ENCODE results near the gene DCTN2. TPM values are rescaled to one million over a fixed set of nuclear protein-coding genes. Genes with fewer than 3 reads are reported as not detected.
"Not testable (repeated sequence)": the region's sequence is repeated elsewhere in the genome, so short reads cannot be mapped to it uniquely, and the experiment has no call there.

Gene DCTN2
- total RNA-seq, result 95.0 TPM
- long read RNA-seq, transcript DCTN2-209 (14 exons, 2,061 nt), result major isoform, 294 of 403 reads
- long read RNA-seq, partial matches to known transcripts, result 6 of 403 reads
- long read RNA-seq, other reads (novel, unspliced or antisense), result 102 of 403 reads

DNA sequence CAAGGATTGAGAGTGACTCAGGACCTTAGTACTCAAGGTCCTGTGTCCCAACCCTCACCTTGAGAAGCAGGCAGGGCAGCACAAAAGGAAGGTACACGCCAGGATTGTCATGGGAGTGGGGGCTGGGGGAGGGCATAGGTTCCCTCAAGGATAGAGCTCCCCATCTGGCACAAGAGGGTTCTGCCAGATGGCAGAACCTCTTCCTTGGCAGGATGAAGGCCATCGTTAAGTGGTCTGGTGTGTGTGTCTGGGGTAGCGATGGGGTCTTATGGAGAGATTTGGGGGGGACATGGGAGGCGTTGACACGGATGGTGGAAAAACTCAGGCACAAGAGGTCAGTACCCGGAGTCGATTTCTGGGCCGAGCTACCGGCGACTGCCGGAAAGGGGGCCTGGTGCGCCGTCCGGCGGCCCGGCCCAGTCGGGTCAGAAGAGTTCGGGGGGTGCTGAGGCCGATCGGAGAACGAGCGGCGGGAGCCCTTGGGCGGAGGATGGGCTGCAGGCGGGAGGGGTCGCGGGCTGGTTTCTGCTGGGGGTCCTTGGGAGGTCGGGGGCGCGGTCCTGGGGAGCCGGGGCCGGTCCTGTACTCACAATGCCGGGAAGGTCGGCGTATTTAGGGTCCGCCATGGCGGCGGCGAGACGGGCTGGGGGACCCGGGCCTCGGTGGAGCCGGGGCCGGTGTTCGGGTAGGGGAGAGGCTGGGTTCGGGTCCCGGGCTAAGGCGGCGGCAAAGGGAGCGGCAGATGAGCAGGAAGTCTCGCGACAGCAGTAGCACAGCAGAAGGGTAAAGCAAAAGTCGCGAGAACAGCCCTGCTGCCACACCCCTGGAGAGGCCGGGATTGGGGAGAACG is at the start of gene DCTN2:
TSS of gene DCTN2 (minus strand) at position 755 of the 850 bp plus-strand sequence. CDS start at position 626, 129 bp downstream.
- peak; percentile 98 for ATAC-seq (ENCODE audit: poor library complexity)
- peak; percentile 96 for DNase-seq
- intact Hi-C loops (cut with DNase I), result no loop called here

DNA sequence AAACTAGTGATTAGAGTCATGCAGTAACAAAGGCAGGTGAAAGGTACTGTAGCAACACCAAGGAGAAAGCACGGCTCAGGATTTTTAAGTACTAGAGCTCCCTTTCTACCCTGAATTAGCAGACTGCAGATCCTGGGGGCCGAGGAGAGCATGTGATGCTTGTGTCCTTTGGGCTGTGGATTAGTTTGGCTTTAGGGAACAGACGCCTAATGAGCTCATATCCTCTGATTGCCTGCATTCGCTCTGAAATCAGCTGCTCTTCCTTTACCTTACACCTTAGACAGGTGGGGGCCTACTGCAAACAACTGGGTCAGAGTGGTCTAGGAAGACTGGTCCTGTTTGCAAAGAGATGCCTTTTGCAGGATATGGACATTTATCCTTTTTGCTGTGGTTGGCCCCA is 46.2 kb upstream of the DCTN2 start:
- ATAC-seq (ENCODE audit: poor library complexity), result no peak
- no peak for DNase-seq

DNA sequence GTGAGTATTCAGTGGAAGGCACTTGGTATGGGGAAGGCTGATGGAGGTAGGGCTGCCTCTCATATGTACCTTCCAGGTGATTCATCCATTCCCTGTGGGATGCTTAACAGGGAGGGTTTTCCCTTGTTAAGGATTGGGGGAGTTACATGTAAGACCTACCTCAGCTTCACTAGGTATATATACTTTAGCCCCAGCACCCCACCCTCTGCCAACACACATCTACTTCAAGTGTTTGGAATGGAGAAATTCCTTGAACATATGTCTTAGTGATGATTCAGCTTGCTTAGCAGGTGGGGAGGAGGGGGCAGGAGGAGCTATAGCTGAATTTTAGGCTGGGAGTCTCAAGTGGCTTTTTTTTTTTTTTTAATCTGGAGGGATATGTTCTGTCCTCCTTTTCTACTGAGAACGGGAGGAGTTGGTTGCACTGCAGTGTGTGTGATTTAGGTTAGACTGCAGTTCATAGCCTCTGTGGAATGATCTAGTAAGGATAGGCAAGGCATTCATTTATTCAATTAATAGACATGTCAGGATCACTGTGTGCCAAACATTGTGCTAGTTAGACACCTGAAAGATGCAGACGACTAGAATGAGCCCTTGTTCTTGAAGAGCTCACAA is 45.7 kb upstream of the DCTN2 start:
- ATAC-seq (ENCODE audit: poor library complexity), result no peak
- intact Hi-C loops (cut with DNase I), result no loop called here
- no peak for DNase-seq

More for the DNA sequence above, 46.2 kb upstream of the DCTN2 start:
- intact Hi-C loops (cut with DNase I), result no loop called here

DNA sequence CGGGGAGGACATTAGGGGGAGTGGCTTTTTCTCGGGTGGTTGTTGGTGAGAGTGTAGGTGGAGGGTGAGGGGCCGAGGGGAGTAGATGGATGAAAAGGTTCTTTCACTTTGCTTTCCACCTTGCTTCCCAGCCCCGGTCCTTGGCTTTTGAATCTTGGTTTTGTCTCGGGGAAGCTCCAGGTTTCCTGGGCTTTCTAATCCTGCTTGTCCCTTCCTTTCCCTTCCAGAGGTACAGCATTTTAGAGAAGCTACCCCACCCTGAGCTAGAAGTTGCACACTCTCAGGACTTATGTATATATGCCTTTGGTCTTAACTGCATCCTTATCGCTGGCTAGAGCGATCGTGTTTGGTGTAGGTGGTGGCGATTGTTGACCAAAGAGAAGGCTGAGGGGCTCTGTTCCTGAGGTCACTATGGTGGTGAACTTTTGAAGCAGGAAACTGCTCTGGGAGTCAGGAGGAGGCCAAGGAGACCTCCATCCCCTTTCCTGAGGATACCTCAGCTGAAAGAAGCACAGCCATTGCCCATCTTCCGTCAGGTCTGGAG is 44.9 kb upstream of the DCTN2 start:
- intact Hi-C loops (cut with DNase I), result no loop called here

DNA sequence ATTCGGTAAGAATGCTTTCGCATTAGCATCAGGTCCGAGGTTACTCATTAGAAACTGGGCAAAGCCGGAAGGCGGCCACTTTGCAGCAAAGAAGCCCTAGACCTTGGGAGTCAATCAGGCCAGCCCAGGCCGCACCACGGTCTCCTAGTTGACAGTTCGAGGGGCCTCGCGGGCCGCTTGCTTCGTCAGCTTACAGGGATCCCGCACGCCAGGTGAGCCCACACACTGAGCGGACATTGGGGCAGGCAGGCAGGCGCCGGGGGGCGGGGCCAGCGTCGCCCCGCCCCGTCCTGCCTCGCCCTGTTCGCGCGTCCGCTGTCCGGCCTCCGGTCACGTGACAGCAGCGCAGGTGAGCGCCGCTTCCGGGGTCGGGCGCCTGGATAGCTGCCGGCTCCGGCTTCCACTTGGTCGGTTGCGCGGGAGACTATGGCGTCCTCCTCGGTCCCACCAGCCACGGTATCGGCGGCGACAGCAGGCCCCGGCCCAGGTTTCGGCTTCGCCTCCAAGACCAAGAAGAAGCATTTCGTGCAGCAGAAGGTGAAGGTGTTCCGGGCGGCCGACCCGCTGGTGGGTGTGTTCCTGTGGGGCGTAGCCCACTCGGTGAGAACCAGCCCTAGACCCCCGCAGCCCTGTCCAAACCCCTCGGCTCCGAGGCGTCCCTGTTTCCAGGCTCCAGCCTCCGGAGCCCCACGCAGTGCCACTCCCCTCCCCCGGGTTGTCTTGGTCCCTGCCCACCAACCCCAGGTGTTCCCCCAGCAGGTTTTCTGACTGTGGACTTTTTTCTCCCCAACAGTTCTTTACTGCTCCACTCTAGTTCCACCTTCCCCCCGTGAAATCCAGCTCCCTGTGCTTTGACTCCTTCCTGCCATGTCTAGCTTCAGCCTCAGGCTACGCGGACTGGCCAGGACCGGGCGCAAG is 44.1 kb upstream of the DCTN2 start, which contains the start of gene PIP4K2C:
TSS of gene PIP4K2C (plus strand) at position 329 of the 918 bp plus-strand sequence. CDS start at position 427, 98 bp downstream.
- intact Hi-C loops (cut with DNase I), result no loop called here
- ATAC-seq (ENCODE audit: poor library complexity), result peak; percentile 100
- DNase-seq, result peak; percentile 89

More for the DNA sequence above, 44.9 kb upstream of the DCTN2 start:
- DNase-seq (no peak), ATAC-seq (ENCODE audit: poor library complexity) (no peak)

DNA sequence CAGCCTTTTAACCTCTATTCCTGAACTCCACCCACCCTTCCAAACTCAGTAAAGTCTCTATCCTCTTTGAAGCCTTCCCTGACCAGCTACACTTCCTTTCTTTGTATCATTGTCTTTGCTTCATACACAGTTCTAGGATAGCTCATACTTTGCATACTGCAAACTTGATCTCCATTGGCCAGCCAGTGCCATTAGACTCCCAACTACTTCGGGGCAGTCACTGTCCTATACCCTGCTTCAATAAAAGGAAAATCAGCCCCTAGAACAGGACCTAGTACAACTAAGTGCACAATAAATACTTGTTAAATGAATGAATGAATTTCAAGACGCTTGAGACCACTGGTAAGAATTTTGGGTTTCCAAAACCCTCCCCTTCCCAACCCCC is 43.5 kb upstream of the DCTN2 start:
- intact Hi-C loops (cut with DNase I), result no loop called here
- no peak for ATAC-seq (ENCODE audit: poor library complexity)

DNA sequence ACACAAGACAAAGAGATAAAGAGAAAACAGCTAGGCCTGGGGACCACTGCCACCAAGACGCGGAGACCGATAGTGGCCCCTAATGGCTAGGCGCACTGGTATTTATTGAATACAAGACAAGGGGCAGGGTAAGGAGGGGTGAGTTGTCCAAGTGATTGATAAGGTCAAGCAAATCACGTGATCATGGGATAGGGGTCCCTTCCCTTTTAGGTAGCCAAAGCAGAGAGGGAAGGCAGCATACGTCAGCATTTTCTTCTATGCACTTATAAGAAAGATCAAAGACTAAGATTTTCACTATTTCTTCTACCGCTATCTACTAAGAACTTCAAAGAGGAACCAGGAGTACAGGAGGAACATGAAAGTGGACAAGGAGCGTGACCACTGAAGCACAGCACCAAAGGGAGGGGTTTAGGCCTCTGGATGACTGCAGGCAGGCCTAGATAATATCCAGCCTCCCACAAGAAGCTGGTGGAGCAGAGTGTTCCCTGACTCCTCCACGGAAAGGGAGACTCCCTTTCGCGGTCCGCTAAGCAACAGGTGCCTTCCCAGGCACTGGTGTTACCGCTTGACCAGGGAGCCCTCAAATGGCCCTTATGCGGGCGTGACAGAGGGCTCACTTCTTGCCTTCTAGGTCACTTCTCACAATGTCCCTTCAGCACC is 42.1 kb upstream of the DCTN2 start:
- intact Hi-C loops (cut with DNase I); DNase-seq; ATAC-seq (ENCODE audit: poor library complexity): not testable (repeated sequence)

More for the DNA sequence above, 43.5 kb upstream of the DCTN2 start:
- DNase-seq, result no peak

DNA sequence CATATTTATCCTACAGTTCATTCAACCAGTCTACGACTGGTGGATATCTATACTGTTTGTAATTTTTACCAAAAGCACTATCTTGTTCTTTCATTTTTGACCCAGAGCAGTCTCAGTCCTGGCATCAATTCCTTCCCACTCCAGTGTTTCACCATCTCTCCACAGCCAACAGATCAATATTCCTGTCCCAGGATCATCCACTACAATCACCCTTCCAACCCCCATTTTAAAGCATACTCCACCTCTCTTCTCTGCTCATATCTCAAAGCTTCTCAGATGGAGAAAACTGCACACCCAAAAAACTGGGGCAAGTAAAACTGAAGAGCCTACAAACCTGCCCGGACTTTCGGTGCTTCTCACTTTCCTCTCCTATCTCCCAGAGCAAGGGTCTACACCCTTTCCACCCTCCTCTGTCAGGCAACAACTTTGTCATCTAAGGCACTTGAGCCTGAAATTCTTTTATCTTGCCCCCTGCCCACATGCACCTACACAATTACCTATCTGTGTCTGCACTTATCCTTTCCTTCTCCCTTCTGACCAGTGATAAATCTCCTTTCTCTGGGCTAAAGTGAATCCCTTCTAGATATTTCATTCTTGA is 39.9 kb upstream of the DCTN2 start:
- intact Hi-C loops (cut with DNase I), result no loop called here
- no peak for ATAC-seq (ENCODE audit: poor library complexity)
- no peak for DNase-seq

DNA sequence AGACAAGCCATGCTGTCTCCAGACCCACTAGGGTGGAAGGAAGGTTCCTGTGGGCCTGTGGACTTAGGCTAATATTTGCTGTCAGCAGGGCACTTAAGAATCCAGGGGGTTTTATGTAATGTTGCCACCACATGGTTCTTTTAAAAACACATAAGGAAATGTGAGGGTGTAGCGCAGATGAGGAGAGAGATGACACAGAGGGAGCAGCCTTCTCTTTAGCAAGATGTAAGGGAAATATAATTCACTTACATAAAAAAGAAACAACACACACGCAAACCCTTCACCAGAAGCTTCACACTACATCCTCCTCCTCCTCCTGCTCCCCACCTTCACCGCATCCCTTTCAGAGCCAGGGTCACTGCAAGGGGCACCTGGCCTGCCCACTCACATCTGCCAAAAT is 39.1 kb upstream of the DCTN2 start:
- intact Hi-C loops (cut with DNase I), result no loop called here
- ATAC-seq (ENCODE audit: poor library complexity) (no peak), DNase-seq (no peak)

DNA sequence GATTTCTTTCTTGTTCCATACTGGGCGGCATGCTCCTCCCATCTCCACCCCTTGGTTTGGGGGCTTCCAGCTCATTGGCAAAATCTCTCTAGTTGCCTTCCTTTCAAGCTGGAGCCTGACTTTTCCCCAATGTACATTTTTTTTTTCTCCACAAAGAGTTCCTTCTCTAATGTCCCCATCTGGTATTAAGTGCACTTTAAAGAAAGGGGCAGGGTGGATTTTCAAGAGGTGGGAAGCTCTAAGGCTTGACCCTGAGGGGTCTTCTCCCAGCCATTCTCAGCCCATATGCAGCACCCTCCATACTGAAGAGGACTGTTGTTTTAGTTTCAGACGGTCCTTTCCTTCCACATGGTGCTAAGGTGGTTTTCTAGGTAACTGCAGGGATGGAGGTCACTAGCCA is 38.2 kb upstream of the DCTN2 start:
- intact Hi-C loops (cut with DNase I), result no loop called here
- no peak for ATAC-seq (ENCODE audit: poor library complexity)
- no peak for DNase-seq

DNA sequence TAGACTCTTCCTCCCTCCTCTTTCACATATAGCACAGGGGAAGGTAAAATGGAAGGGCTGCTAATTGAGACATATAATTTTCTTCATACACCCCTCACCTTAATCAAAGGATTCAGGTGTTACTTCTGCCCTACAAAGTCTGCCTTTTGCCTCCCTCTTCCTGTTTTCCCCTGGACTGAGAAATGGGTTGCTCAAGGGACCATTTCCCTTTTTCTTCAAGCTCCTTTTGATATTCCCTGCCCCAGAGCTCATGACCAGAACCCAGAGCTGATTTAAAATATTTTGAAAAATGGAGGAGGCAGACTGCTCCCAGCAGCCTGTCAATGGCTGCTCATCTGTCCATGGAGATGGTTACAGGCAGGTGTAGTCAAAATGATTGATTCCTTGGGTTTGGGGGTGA is 37.7 kb upstream of the DCTN2 start:
- intact Hi-C loops (cut with DNase I), result loop anchor here (5.0 kb wide), 1 partner anchor 103 kb away; no protein-coding TSS in a partner anchor

DNA sequence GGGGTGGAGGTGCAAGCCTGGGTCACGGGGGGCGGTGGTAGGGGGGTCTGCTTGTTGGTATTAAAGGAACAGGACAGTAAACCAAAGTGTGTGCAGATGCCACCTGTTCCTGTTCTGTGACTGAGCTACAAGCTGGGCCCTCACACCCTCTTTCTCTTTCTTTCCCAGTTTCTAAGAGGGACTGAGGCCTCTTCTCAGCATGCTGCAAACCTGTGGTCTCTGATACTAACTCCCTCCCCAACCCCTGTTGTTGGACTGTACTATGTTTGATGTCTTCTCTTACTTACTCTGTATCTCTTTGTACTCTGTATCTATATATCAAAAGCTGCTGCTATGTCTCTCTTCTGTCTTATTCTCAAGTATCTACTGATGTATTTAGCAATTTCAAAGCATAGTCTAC is 37.1 kb upstream of the DCTN2 start:
- DNase-seq, result no peak
- ATAC-seq (ENCODE audit: poor library complexity), result peak; percentile 14
- intact Hi-C loops (cut with DNase I), result loop anchor here (5.0 kb wide), 1 partner anchor 103 kb away; no protein-coding TSS in a partner anchor

More for the DNA sequence above, 37.7 kb upstream of the DCTN2 start:
- ATAC-seq (ENCODE audit: poor library complexity) (no peak), DNase-seq (no peak)

DNA sequence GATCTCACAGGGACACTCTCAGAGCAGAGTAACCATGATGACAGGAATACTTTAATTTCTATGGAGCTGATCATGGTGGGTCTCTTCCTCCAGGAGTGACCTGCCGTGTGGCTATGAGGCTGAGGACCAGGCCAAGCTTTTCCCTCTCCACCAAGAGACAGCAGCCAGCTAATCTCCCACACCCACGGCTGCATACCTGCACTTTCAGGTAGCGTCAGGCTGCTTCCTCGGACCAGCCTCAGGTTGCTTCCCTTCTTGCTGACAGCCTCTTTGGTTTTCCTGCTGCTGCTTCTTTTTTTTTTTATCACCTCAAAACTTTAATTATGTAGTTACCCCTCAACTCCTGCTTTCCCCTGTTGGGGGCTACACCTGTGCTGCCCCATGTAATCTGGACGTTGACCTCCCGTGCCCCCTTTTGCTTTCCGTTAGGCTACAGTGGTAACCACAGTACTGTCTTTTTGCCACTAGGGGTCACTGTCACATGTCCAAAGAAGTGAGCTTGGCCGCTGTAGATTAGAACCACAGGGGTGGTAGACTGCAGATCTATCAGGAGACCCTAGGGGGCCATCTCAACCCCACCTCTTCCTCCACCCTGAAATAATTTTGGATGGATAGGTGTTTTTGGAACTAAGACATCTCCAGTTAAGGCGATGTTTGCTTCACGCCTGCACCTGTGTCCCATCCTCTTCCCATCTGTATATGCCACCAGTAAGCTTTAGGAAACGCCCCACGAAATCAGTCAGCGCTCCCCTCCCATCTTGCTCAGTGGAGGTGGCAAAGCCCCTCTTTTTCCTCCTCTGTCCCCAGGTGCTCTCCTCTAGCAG is 36.2 kb upstream of the DCTN2 start:
- no peak for DNase-seq

DNA sequence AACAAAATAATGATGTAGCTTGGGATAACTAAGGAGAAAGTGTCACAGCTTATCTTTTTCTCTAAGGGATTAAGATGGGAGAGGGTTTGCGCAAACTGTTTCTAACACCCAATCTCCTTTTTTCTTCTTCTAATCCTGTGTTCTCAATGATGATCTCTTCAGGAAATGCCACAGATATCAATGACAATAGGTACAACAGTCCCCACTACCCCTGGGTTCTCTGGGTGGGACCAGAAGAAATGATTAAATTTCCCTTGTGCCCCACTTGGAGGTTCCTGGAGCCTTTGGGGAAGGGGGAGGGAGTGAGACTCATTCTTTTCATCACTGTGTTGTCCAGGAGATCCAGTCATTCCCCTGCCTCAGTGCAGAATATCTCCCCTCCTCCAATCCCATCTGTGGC is 35.4 kb upstream of the DCTN2 start:
- intact Hi-C loops (cut with DNase I), result loop anchor here (5.0 kb wide), 1 partner anchor 105 kb away; no protein-coding TSS in a partner anchor
- no peak for ATAC-seq (ENCODE audit: poor library complexity)
- DNase-seq, result no peak

More for the DNA sequence above, 36.2 kb upstream of the DCTN2 start:
- intact Hi-C loops (cut with DNase I), result loop anchor here (5.0 kb wide), 1 partner anchor 104 kb away; no protein-coding TSS in a partner anchor
- ATAC-seq (ENCODE audit: poor library complexity), result peak; percentile 97

DNA sequence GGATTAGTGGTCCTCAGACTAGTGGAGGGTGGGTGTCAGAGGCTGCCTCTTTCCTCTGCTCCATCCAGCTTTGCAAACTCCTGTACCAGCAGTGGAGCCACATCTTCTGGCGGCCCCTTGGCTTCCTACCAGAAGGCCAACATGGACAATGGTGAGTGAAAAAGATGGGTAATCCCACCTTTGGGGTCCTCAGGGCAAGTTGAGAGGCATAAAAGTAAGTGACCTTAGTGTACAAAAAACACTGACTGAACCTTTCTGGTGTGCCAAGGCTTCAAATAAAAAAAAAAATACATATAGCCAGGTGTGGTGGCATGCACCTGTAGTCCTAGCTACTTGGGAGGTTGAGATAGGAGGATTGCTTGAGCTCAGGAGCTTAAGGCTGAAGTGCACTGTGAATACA is 34.8 kb upstream of the DCTN2 start:
- intact Hi-C loops (cut with DNase I), result loop anchor here (2.0 to 5.0 kb wide), 2 partner anchors 43 to 105 kb away; no protein-coding TSS in a partner anchor
- ATAC-seq (ENCODE audit: poor library complexity) (no peak), DNase-seq (no peak)

DNA sequence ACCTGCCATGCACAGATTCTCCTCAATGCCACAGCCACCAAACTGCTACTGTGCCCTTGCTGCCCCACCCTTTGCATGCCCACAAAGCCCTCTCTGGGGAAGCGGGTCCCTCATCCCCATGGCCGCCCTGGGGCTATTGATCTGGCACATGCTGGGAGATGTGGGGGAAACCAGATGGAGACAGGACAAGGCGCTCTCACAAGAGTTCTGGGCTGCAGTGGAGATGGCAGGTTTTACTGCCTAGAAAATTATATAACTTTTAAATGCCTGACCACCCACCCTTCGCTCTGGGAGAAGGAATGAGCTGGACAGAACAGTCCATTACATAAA is 33.4 kb upstream of the DCTN2 start:
- DNase-seq, result no peak
- intact Hi-C loops (cut with DNase I), result loop anchor here (2.0 to 5.0 kb wide), 2 partner anchors 44 to 107 kb away; no protein-coding TSS in a partner anchor
- no peak for ATAC-seq (ENCODE audit: poor library complexity)

Measured in Right ventricle myocardium superior (tissue), 1 donor.